Ramos (cell line): ENCODE measurements around the gene CLRN1.

Experiments used
- in situ Hi-C: fragments of 300-500 bp; cut with MboI; formaldehyde crosslinking; loops from one replicate; pipeline ENCODE4 v1.14.3; 2022; ENCODE audit warnings: low sequenced_read_pairs; ENCODE audit not compliant: unreplicated experiment

CLRN1 gene

GRCh38 chr3:150885535-150885934, 87.0 kb downstream of the CLRN1 start:
- in situ Hi-C loops = no loop called here

- in situ Hi-C loops = no loop called here
Observed at GRCh38 chr3:150878996-150879575, 93.4 kb downstream of the CLRN1 start.

- in situ Hi-C loops = no loop called here
Observed at GRCh38 chr3:150878290-150878689, 94.2 kb downstream of the CLRN1 start.

- in situ Hi-C loops = no loop called here
Observed at GRCh38 chr3:150877303-150877702, 95.2 kb downstream of the CLRN1 start.

GRCh38 chr3:150876611-150877265, 95.8 kb downstream of the CLRN1 start:
- in situ Hi-C loops = no loop called here
